ENCODE measurements around the gene HIPK4. TPM values are rescaled to one million over a fixed set of nuclear protein-coding genes. Genes with fewer than 3 reads are reported as not detected.

The HIPK4 gene
- total RNA-seq (2022; extraction: Qiagen RNA extraction; ENCODE audit: low read depth): 0.20 to 0.42 TPM (median 0.32 TPM) in 5 replicates

GRCh38 chr19:40390084-40390742, at the start of gene HIPK4:
HIPK4 (minus strand) TSS chr19:40390181; CDS start chr19:40389902, 279 bp downstream.

GRCh38 chr19:40425450-40426287, 35.7 kb upstream of the HIPK4 start, which contains the start of gene SERTAD1:
SERTAD1 (minus strand) TSS chr19:40425992; CDS start chr19:40423546, 2,446 bp downstream.

GRCh38 chr19:40413291-40413845, 23.4 kb upstream of the HIPK4 start, which contains the start of gene PRX:
PRX (minus strand) TSS chr19:40413378; CDS start chr19:40407932, 5,446 bp downstream.

GRCh38 chr19:40348125-40348913, 41.7 kb downstream of the HIPK4 start, which contains the start of the genes C19orf47 and PLD3:
C19orf47 (minus strand) TSS chr19:40348397; CDS start chr19:40341857, 6,540 bp downstream.
PLD3 (plus strand) TSS chr19:40348695; CDS start chr19:40366484, 17,789 bp downstream.

Other genes with a start within 250 kb of the HIPK4 start
- gene MAP3K10, start 198.8 kb downstream of the HIPK4 start, total RNA-seq (2022; extraction: Qiagen RNA extraction; ENCODE audit: low read depth): 9.9 to 18.5 TPM (median 18.1 TPM) in 5 replicates
- gene TTC9B, start 171.8 kb downstream of the HIPK4 start, total RNA-seq (2022; extraction: Qiagen RNA extraction; ENCODE audit: low read depth): 0.34 to 0.47 TPM (median 0.43 TPM) in 4 of 5 replicates, not detected in the other
- gene CCNP, start 163.5 kb downstream of the HIPK4 start, total RNA-seq (2022; extraction: Qiagen RNA extraction; ENCODE audit: low read depth): 0.19 to 0.42 TPM (median 0.21 TPM) in 4 of 5 replicates, not detected in the other
- 113 to 193 TPM (median 182 TPM) in 5 replicates for gene AKT2, start 104.8 kb downstream of the HIPK4 start, total RNA-seq (2022; extraction: Qiagen RNA extraction; ENCODE audit: low read depth)
- gene C19orf47, start 41.8 kb downstream of the HIPK4 start, total RNA-seq (2022; extraction: Qiagen RNA extraction; ENCODE audit: low read depth): 20.7 to 35.4 TPM (median 30.7 TPM) in 5 replicates
- 224 to 275 TPM (median 254 TPM) in 5 replicates for gene PLD3, start 41.5 kb downstream of the HIPK4 start, total RNA-seq (2022; extraction: Qiagen RNA extraction; ENCODE audit: low read depth)
- gene PRX, start 23.2 kb upstream of the HIPK4 start, total RNA-seq (2022; extraction: Qiagen RNA extraction; ENCODE audit: low read depth): 1.0 to 1.7 TPM (median 1.5 TPM) in 5 replicates
- 22.7 to 35.8 TPM (median 30.0 TPM) in 5 replicates for gene SERTAD1, start 35.8 kb upstream of the HIPK4 start, total RNA-seq (2022; extraction: Qiagen RNA extraction; ENCODE audit: low read depth)
- gene SERTAD3, start 54.2 kb upstream of the HIPK4 start, total RNA-seq (2022; extraction: Qiagen RNA extraction; ENCODE audit: low read depth): 33.6 to 51.6 TPM (median 44.8 TPM) in 5 replicates
- 196 to 343 TPM (median 318 TPM) in 5 replicates for gene BLVRB, start 75.6 kb upstream of the HIPK4 start, total RNA-seq (2022; extraction: Qiagen RNA extraction; ENCODE audit: low read depth)
- 0.55 to 1.2 TPM (median 0.71 TPM) in 5 replicates for gene SPTBN4, start 76.8 kb upstream of the HIPK4 start, total RNA-seq (2022; extraction: Qiagen RNA extraction; ENCODE audit: low read depth)
- 81.7 to 154 TPM (median 141 TPM) in 5 replicates for gene SHKBP1, start 186.7 kb upstream of the HIPK4 start, total RNA-seq (2022; extraction: Qiagen RNA extraction; ENCODE audit: low read depth)
- gene LTBP4, start 211.2 kb upstream of the HIPK4 start, total RNA-seq (2022; extraction: Qiagen RNA extraction; ENCODE audit: low read depth): 31.7 to 70.4 TPM (median 60.7 TPM) in 5 replicates

Measured in A549 treated with ZK216348 at 1 μM for 4 hours (cell line).